K562 (cell line): ENCODE data around the gene ANO2. TPM values are rescaled to one million over a fixed set of nuclear protein-coding genes. Genes with fewer than 3 reads are reported as not detected.

ENCODE experiments used
- ATAC-seq: fragments of 200-7000 bp; cut with Tn5 transposase; 3 replicates; pipeline ENCODE4 v1.9.1; 2020; ENCODE audit warnings: moderate library complexity
- BruUV-seq: library from RNA; stranded (reverse); fragments of 400-500 nt; replicated peaks from 2 replicates; lab custom pipeline; 2021; lab: Mats Ljungman, UMichigan
- CTCF ChIA-PET: fragments of 300-600 bp; formaldehyde crosslinking; extraction: SDS; loops from one replicate; lab custom pipeline; 2021; ENCODE audit warnings: low intra/inter-chr PET ratio; lab: Yijun Ruan, JAX
- POLR2A ChIA-PET: fragments of 300-600, 350-650 bp; sonication (Branson Sonifier 250); formaldehyde crosslinking; extraction: SDS; loops from one replicate; lab custom pipeline; 2021; ENCODE audit warnings: antibody characterized with exemption, inconsistent platforms; lab: Yijun Ruan, JAX
- DNase-seq, 4 experiments: peaks; one replicate each; pipeline versions ENCODE4 v3.0.0 to v3.0.0-alpha.2; 2011 to 2018; ENCODE audit warnings: low spot score in 3 of 4, mixed read lengths in 3 of 4; ENCODE audit errors: extremely low read depth in 1 of 4
- FAIRE-seq: peaks from 2 replicates; lab custom pipeline; 2011; peaks lifted over from hg19 to GRCh38; lab: Jason Lieb, UNC
- H2AFZ ChIP-seq: 2 replicates; pipeline ENCODE4 v1.6.0; 2011; ENCODE audit warnings: low read depth, low read length, control low read depth, inconsistent platforms
- H3K27ac ChIP-seq: fragments of 200-600 bp; 3 replicates; pipeline ENCODE4 v1.8.0; 2011; ENCODE audit warnings: low read depth, mild to moderate bottlenecking, control low read depth, inconsistent platforms, low read length, moderate library complexity, mixed read lengths; ENCODE audit errors: extremely low read depth
- H3K27me3 ChIP-seq, 2 experiments: fragments of 300-600 bp in 1 of 2; 2 replicates in 1 of 2; 3 replicates in 1 of 2; pipeline versions ENCODE4 v1.6.0 to v1.8.0; 2011; ENCODE audit warnings: inconsistent platforms in 2 of 2, low read length in 2 of 2, mild to moderate bottlenecking in 1 of 2, mixed read lengths in 1 of 2, moderate library complexity in 1 of 2; ENCODE audit not compliant: control insufficient read depth in 2 of 2, insufficient read depth in 2 of 2
- H3K36me3 ChIP-seq: fragments of 300-600 bp; 3 replicates; pipeline ENCODE4 v1.8.0; 2011; ENCODE audit warnings: mild to moderate bottlenecking, low read length, inconsistent platforms; ENCODE audit not compliant: control insufficient read depth, insufficient read depth
- H3K4me1 ChIP-seq, 2 experiments: fragments of 200-600 bp in 1 of 2; replicated peaks in 1 of 2; 2 replicates in 1 of 2; 3 replicates in 1 of 2; pipeline versions ENCODE4 v1.5.1 to v1.8.0; 2011; ENCODE audit warnings: inconsistent platforms in 2 of 2, low read length in 2 of 2, mild to moderate bottlenecking in 1 of 2, mixed read lengths in 1 of 2, moderate library complexity in 1 of 2; ENCODE audit not compliant: control insufficient read depth in 2 of 2, insufficient read depth in 2 of 2
- H3K4me2 ChIP-seq: 2 replicates; pipeline ENCODE4 v1.6.1; 2011; ENCODE audit warnings: low read length, control low read depth, inconsistent platforms, mixed read lengths; ENCODE audit not compliant: insufficient read depth
- H3K4me3 ChIP-seq: fragments of 200-600 bp; sonication (generic), shearing (Covaris generic); 2 replicates; pipeline ENCODE4 v1.5.1; 2016; ENCODE audit warnings: control low read depth, inconsistent platforms
- H3K79me2 ChIP-seq: fragments of 200-600 bp; 3 replicates; pipeline ENCODE4 v1.8.0; 2011; ENCODE audit warnings: low read length, inconsistent platforms; ENCODE audit not compliant: control insufficient read depth, insufficient read depth
- H3K9ac ChIP-seq, 2 experiments: 2 replicates each; pipeline versions ENCODE4 v1.6.0 to v1.6.1; 2011; ENCODE audit warnings: low read depth in 2 of 2, low read length in 2 of 2, control low read depth in 1 of 2, inconsistent platforms in 1 of 2, mild to moderate bottlenecking in 1 of 2, mixed read lengths in 1 of 2; ENCODE audit not compliant: insufficient read depth in 1 of 2
- H3K9me1 ChIP-seq: one replicate; pipeline ENCODE4 v1.6.0; 2011; ENCODE audit warnings: inconsistent platforms, mild to moderate bottlenecking, low read length, moderate library complexity; ENCODE audit not compliant: control insufficient read depth, insufficient read depth
- H3K9me3 ChIP-seq: replicated peaks from 2 replicates; pipeline ENCODE4 v1.5.1; 2011; ENCODE audit warnings: low read depth, low read length, inconsistent platforms; ENCODE audit not compliant: control insufficient read depth, insufficient read depth
- H4K20me1 ChIP-seq: replicated peaks from 2 replicates; pipeline ENCODE4 v1.6.1; 2011; ENCODE audit warnings: low read length, inconsistent platforms, mixed read lengths; ENCODE audit not compliant: control insufficient read depth, insufficient read depth
- PRDM10 ChIP-seq: fragments of 450-650 bp; IDR thresholded peaks from 2 replicates; pipeline ENCODE4 v1.6.1; 2018; ENCODE audit not compliant: partially characterized antibody
- SMAD1 ChIP-seq: fragments of 150-350 bp; IDR thresholded peaks from 2 replicates; pipeline ENCODE4 v1.6.1; 2014; ENCODE audit warnings: low read length, low read depth; ENCODE audit not compliant: partially characterized antibody
- SMARCA4 ChIP-seq: fragments of 450-650 bp; IDR thresholded peaks from 2 replicates; pipeline ENCODE4 v1.6.1; 2016
- WGBS: fragments of 100-300 bp; shearing (Covaris generic); methylation state at CpG from one replicate; pipeline ENCODE4 v1.1.6; 2016; ENCODE audit warnings: low coverage, mixed read lengths; ENCODE audit not compliant: insufficient coverage; ENCODE audit errors: missing lambda C conversion rate; 5-methylcytosine and 5-hydroxymethylcytosine counted together
- in situ Hi-C: fragments of 300-500 bp; cut with MboI; formaldehyde crosslinking; loops from 4 replicates; pipeline ENCODE4 v1.15.0; 2018; ENCODE audit warnings: inconsistent platforms, mixed read lengths
- intact Hi-C: fragments of 100-400 bp; cut with micrococcal nuclease; formaldehyde crosslinking; loops from 2 replicates; pipeline ENCODE4 v1.14.2; 2022
- polyA plus RNA-seq, 8 experiments: library from polyadenylated mRNA; depleted of rRNA in 4 of 8; stranded (reverse) in 5 of 8; unstranded in 3 of 8; fragments of >200 nt; fragmentation: Nextera tagmentation in 2 of 8; fragmentation: Illumina TruSeq in 1 of 8; extraction: Ambion mirVana in 2 of 8; extraction: Trizol in 1 of 8; gene quantifications; 2 replicates each; pipeline versions ENCODE4 v1.2.1 to v1.2.3, GENCODE V29; 2011 to 2014; ENCODE audit warnings: inconsistent platforms in 1 of 8, missing spikeins in 1 of 8
- total RNA-seq, 7 experiments: library from RNA; depleted of rRNA in 6 of 7; stranded (reverse); fragments of >200 nt in 6 of 7; fragmentation: Illumina TruSeq in 2 of 7; extraction: Trizol in 2 of 7; gene quantifications; 2 replicates each; pipeline versions ENCODE4 v1.2.1 to v1.2.3, GENCODE V29; 2011 to 2021; ENCODE audit warnings: low replicate concordance in 1 of 7

ANO2 gene
- total and polyA plus RNA-seq, 9 of the 15 experiments (the other 6 are each of a cell fraction or from before 2014, with no cell fraction given): 0.64 TPM; not detected in 8

- no peaks in the 10 kb centered on the region for H3K36me3 ChIP-seq
- intact Hi-C loops: no loop called here
- no peak overlapping the region for H2AFZ ChIP-seq
- in situ Hi-C loops: no loop called here
- H3K4me3 ChIP-seq: no peak overlapping the region
- 0% methylated on average over 6 of the region's 15 CpGs for WGBS
- H3K9me1 ChIP-seq: no peaks in the 10 kb centered on the region
- H3K4me2 ChIP-seq: no peak overlapping the region
- peaks cover 0 to 35% of the 10 kb centered on the region in 2 experiments; a peak in 2 of 5 replicates for H3K27me3 ChIP-seq
- no peak overlapping the region for H3K9ac ChIP-seq
- H4K20me1 ChIP-seq: no peaks in the 10 kb centered on the region
- H3K9me3 ChIP-seq: no peaks in the 10 kb centered on the region
- no peak for DNase-seq
- FAIRE-seq: no peak
- H3K4me1 ChIP-seq: no peaks in the 10 kb centered on the region; a peak in 1 of 5 replicates
- H3K79me2 ChIP-seq: no peaks in the 10 kb centered on the region
- ChIA-PET POLR2A (interaction anchor here (1.4 kb wide), 1 partner anchor 14 kb away, joined by 3 read pairs; no protein-coding TSS in a partner anchor), CTCF (no interaction called here)
- no peak for TF ChIP-seq SMARCA4
- TF ChIP-seq PRDM10: no peak
- no peak for TF ChIP-seq SMAD1
- no TSS peak for BruUV-seq
- no peak for ATAC-seq
- no peak overlapping the region for H3K27ac ChIP-seq
Measured at GRCh38 chr12:5524769-5525436, 420.2 kb downstream of the ANO2 start.
